ENCODE data around the gene CEMIP.

Gene CEMIP

DNA sequence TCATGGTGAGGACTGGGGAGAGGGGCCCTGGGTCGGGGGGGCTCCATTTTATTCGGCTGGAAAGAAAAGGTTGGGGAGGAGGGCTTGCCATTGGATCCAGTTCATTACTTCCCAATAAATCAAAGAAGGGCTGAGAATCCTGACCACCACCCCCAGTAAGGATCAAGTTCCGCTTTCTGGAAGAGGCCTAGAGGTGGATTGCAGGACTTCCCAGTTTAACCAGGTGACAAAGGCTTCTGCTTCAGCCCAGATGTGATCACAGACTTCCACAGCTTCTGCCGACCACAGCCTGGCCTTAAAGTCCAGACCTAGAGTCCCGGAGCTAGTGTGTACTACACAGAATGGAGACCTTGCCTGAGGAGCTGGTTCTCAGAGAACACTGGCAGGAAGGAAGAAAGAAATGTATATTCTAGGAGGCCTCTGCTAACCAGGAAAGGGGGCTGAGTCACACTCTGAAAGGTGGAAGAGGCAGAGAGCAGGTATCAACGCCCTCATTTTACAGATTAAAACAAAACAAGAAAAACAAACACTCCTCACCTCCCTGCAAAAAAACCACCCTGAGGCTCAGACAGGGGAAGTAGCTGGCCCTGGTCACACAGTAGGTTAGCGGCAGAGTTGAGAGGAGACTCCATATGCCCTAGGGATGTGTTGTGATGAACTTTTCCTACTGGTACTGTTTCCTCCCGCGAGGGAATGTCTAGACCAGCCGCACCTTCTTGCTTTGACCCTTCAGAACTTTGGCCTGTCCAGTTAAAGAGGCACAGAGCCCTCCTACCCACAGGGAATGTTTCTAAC lies 1.1 kb upstream of the CEMIP start:
- peaks cover 0 to 34% (median 23%) of the 10 kb centered on the region in 4 donors for H3K4me1 ChIP-seq
- H3K27ac ChIP-seq = no peak overlapping the region
- no peaks in the 10 kb centered on the region for H3K9me3 ChIP-seq
- H3K36me3 ChIP-seq = no peaks in the 10 kb centered on the region
- TF ChIP-seq, protein P1, sequence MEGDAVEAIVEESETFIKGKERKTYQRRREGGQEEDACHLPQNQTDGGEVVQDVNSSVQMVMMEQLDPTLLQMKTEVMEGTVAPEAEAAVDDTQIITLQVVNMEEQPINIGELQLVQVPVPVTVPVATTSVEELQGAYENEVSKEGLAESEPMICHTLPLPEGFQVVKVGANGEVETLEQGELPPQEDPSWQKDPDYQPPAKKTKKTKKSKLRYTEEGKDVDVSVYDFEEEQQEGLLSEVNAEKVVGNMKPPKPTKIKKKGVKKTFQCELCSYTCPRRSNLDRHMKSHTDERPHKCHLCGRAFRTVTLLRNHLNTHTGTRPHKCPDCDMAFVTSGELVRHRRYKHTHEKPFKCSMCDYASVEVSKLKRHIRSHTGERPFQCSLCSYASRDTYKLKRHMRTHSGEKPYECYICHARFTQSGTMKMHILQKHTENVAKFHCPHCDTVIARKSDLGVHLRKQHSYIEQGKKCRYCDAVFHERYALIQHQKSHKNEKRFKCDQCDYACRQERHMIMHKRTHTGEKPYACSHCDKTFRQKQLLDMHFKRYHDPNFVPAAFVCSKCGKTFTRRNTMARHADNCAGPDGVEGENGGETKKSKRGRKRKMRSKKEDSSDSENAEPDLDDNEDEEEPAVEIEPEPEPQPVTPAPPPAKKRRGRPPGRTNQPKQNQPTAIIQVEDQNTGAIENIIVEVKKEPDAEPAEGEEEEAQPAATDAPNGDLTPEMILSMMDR (IDR thresholded peaks at IDR 0.05) = no peak
- no peak overlapping the region for H3K4me3 ChIP-seq
- no peak for DNase-seq
- intact Hi-C loops (cut with DNase I; ENCODE audit: low total_unique reads) = loop anchor here (1.0 to 5.0 kb wide), 4 partner anchors 81 to 211 kb away; partner anchors contain the start of gene ABHD17C
- H3K27me3 ChIP-seq = peaks cover 0 to 43% of the 10 kb centered on the region in 2 donors

DNA sequence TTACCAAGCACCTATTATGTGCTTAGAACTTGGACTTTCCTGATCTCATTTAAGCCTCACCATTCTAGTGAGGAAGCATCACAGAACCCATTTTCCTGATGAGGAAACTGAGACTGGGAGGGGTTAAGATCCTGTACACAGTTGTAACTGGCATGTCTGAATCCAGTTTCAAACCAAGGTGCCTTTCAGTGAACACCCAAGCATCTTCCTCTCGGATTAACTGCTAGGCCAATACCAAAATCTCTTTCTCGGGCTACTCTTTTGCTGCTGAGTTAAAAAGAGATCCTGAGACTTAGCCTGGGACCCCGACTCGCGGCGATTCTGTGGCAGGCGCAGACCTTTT lies 578 bp upstream of the CEMIP start:
- no peak overlapping the region for H3K27ac ChIP-seq
- H3K4me3 ChIP-seq = peak overlapping the region; percentile 48 to 67
- no peak for DNase-seq
- intact Hi-C loops (cut with DNase I; ENCODE audit: low total_unique reads) = loop anchor here (5.0 kb wide), 3 partner anchors 81 to 211 kb away; partner anchors contain the start of gene ABHD17C
- peaks cover 0 to 34% (median 23%) of the 10 kb centered on the region in 4 donors for H3K4me1 ChIP-seq
- peaks cover 0 to 43% of the 10 kb centered on the region in 2 donors for H3K27me3 ChIP-seq
- TF ChIP-seq, protein P1 (IDR thresholded peaks at IDR 0.05) = no peak
- no peaks in the 10 kb centered on the region for H3K9me3 ChIP-seq
- H3K36me3 ChIP-seq = no peaks in the 10 kb centered on the region

GRCh38 chr15:80779658-80780415 lies 667 bp downstream of the CEMIP start:
- intact Hi-C loops (cut with DNase I; ENCODE audit: low total_unique reads) = loop anchor here (5.0 kb wide), 3 partner anchors 83 to 213 kb away; partner anchors contain the start of gene ABHD17C
- Histone ChIP-seq H3K9me3 (no peaks in the 10 kb centered on the region), H3K36me3 (no peaks in the 10 kb centered on the region), H3K4me1 (peaks cover 0 to 34% (median 23%) of the 10 kb centered on the region in 4 donors), H3K27ac (no peak overlapping the region), H3K27me3 (peaks cover 0 to 47% of the 10 kb centered on the region in 2 donors), H3K4me3 (peak overlapping the region; percentile 48 to 67)
- TF ChIP-seq, protein P1 (IDR thresholded peaks at IDR 0.05) = no peak
- no peak for DNase-seq

GRCh38 chr15:80780416-80781221 lies 1.4 kb downstream of the CEMIP start:
- intact Hi-C loops (cut with DNase I; ENCODE audit: low total_unique reads) = no loop called here
- H3K27me3 ChIP-seq = peaks cover 0 to 47% of the 10 kb centered on the region in 2 donors
- H3K9me3 ChIP-seq = no peaks in the 10 kb centered on the region
- no peaks in the 10 kb centered on the region for H3K36me3 ChIP-seq
- H3K4me3 ChIP-seq = peak overlapping the region; percentile 48 to 67
- H3K4me1 ChIP-seq = peaks cover 0 to 34% (median 23%) of the 10 kb centered on the region in 4 donors
- H3K27ac ChIP-seq = no peak overlapping the region
- TF ChIP-seq, protein P1 (IDR thresholded peaks at IDR 0.05) = no peak
- DNase-seq = no peak

GRCh38 chr15:80783260-80783659 lies 4.1 kb downstream of the CEMIP start:
- Histone ChIP-seq H3K36me3 (no peaks in the 10 kb centered on the region), H3K27ac (no peak overlapping the region), H3K27me3 (peaks cover 0 to 34% of the 10 kb centered on the region in 2 donors), H3K4me1 (peaks cover 0 to 27% (median 18%) of the 10 kb centered on the region in 4 donors), H3K9me3 (no peaks in the 10 kb centered on the region), H3K4me3 (no peak overlapping the region)
- no peak for DNase-seq
- TF ChIP-seq, protein P1 (IDR thresholded peaks at IDR 0.05) = no peak
- intact Hi-C loops (cut with DNase I; ENCODE audit: low total_unique reads) = no loop called here

Data from tibial artery (tissue), 4 donors.